HG03575 (cell line): Measurements from ENCODE around the gene TESK2.

Experiments
- ATAC-seq: cut with Tn5 transposase; IDR thresholded peaks from one replicate; pipeline ENCODE4 v1.9.1; 2021; ENCODE audit not compliant: unreplicated experiment, insufficient number of reproducible peaks, low FRiP score; ENCODE audit errors: extremely low read depth

TESK2 gene

GRCh38 chr1:45327644-45328515, 163.1 kb downstream of the TESK2 start:
- no peak for ATAC-seq

GRCh38 chr1:45326627-45327623, 164.0 kb downstream of the TESK2 start, which contains the start of gene HPDL:
Gene HPDL, plus strand, starts transcription at chr1:45326895. Its CDS starts 254 bp downstream, at chr1:45327149.
- ATAC-seq, result no peak

GRCh38 chr1:45325851-45326506, 165.0 kb downstream of the TESK2 start:
- ATAC-seq, result no peak

GRCh38 chr1:45322486-45323040, 168.4 kb downstream of the TESK2 start:
- no peak for ATAC-seq

- no peak for ATAC-seq
These were observed 169.5 kb downstream of the TESK2 start for GRCh38 chr1:45321444-45321843.

GRCh38 chr1:45319761-45320160, 171.2 kb downstream of the TESK2 start:
- no peak for ATAC-seq

- no peak for ATAC-seq
These were observed 173.8 kb downstream of the TESK2 start for GRCh38 chr1:45317166-45317565.

GRCh38 chr1:45314266-45314665, 176.7 kb downstream of the TESK2 start:
- ATAC-seq, result no peak

- ATAC-seq, result no peak
These were observed 184.1 kb downstream of the TESK2 start for GRCh38 chr1:45306905-45307304.

- no peak for ATAC-seq
These were observed 184.6 kb downstream of the TESK2 start for GRCh38 chr1:45306319-45306718.

- no peak for ATAC-seq
These were observed 185.7 kb downstream of the TESK2 start for GRCh38 chr1:45305231-45305630.

GRCh38 chr1:45304311-45305081, 186.5 kb downstream of the TESK2 start:
- no peak for ATAC-seq

GRCh38 chr1:45303520-45304310, 187.2 kb downstream of the TESK2 start:
- no peak for ATAC-seq

- no peak for ATAC-seq
These were observed 188.3 kb downstream of the TESK2 start for GRCh38 chr1:45302505-45303150.

- no peak for ATAC-seq
These were observed 190.3 kb downstream of the TESK2 start for GRCh38 chr1:45300669-45300997.

GRCh38 chr1:45299981-45300668, 190.8 kb downstream of the TESK2 start:
- ATAC-seq, result no peak

- no peak for ATAC-seq
These were observed 191.7 kb downstream of the TESK2 start for GRCh38 chr1:45299296-45299695.
